K562 (cell line): Measurements from ENCODE around the gene AGR3.

Experiments
- E2F4 ChIP-seq: sonication (generic); formaldehyde crosslinking; IDR thresholded peaks from 2 replicates; pipeline ENCODE4 v1.8.0; 2022; ENCODE audit warnings: mild to moderate bottlenecking, low read depth, missing genetic modification reagents
- KAT7 ChIP-seq: sonication (generic); formaldehyde crosslinking; IDR thresholded peaks from 2 replicates; pipeline ENCODE4 v1.8.0; 2022; ENCODE audit warnings: missing genetic modification reagents, mild to moderate bottlenecking, borderline replicate concordance
- SMC3 ChIP-seq: conservative IDR thresholded peaks from 2 replicates; pipeline ENCODE4 v1.6.1; 2011; ENCODE audit warnings: low read depth, low read length, improper control_type of control experiment; ENCODE audit not compliant: insufficient read depth
- SRF ChIP-seq, 2 experiments: fragments of 250-450, 450-650 bp in 1 of 2; sonication (Bioruptor Pico) in 1 of 2; sonication (generic) in 1 of 2; formaldehyde crosslinking; IDR thresholded peaks; 2 replicates each; pipeline versions ENCODE4 v1.5.0 to v1.5.1; 2020 to 2022; ENCODE audit warnings: mild to moderate bottlenecking in 1 of 2, missing genetic modification reagents in 1 of 2
- TEAD4 ChIP-seq, 2 experiments: sonication (generic) in 1 of 2; formaldehyde crosslinking in 1 of 2; IDR thresholded peaks; 2 replicates each; pipeline versions ENCODE4 v1.6.1 to v1.8.0; 2012 to 2022; ENCODE audit warnings: borderline replicate concordance in 1 of 2, inconsistent platforms in 1 of 2, low read length in 1 of 2, mild to moderate bottlenecking in 1 of 2, missing genetic modification reagents in 1 of 2

- TF ChIP-seq SRF (CRISPR knock-in tag; IDR thresholded peaks at IDR 0.05) (peak; percentile 14 to 93; a peak in 2 of 4 replicates), KAT7 (no peak), E2F4 (no peak), TEAD4 (IDR thresholded peaks at IDR 0.05; ENCODE audit: low read length) (no peak), TEAD4 (CRISPR knock-in tag; IDR thresholded peaks at IDR 0.05; ENCODE audit: borderline replicate concordance) (no peak), SMC3 (no peak)
Measured at GRCh38 chr7:16818732-16819131, 63.1 kb downstream of the AGR3 start.
